HG03108 (cell line): ENCODE measurements around the gene GNB2.
"Not testable (repeated sequence)": the region's sequence is repeated elsewhere in the genome, so short reads cannot be mapped to it uniquely, and the experiment has no call there.

Source experiments
- ATAC-seq: cut with Tn5 transposase; IDR thresholded peaks from one replicate; pipeline ENCODE4 v1.9.1; 2021; ENCODE audit warnings: moderate library complexity; ENCODE audit not compliant: unreplicated experiment

GNB2 gene

DNA sequence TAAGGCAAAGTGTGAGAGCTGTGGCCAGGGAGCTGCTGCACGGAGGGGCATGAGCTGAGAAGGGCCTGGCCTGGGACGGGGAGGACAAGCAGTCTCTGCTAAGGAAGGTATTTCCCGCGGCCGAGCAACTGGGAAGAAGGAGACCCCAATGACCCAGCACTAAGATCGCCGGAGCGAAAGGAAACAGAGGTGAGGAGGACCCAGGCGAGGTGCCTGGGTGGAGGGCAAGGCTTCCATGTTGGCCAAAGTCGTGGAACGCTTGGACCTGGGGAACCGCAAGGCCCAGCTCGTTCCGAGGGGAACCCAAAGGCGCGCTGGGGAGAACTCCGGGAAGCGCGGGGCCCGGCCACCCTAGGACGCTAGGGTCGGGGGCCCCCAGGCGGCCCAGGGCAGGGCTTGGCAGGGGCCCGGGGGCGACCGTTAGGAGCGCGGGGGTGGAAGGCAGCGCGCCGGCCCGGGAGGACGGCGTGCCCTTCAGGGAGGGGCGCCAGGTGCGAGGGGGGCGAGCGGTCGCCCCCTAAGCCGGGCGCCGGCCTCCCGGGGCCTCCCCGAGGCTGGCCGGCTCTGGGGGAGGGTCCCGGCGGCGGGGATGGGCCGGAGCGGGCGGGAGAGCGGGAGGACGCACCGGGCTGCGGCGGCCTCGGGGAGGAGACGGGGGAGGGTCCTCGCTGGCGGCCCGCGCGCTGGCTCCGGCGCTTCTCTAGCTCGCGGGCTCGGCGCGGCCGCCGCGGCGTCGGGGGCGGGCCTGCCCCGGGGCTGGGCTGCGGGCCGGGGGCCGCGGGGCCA is 20.0 kb downstream of the GNB2 start:
- peak; percentile 25 for ATAC-seq

DNA sequence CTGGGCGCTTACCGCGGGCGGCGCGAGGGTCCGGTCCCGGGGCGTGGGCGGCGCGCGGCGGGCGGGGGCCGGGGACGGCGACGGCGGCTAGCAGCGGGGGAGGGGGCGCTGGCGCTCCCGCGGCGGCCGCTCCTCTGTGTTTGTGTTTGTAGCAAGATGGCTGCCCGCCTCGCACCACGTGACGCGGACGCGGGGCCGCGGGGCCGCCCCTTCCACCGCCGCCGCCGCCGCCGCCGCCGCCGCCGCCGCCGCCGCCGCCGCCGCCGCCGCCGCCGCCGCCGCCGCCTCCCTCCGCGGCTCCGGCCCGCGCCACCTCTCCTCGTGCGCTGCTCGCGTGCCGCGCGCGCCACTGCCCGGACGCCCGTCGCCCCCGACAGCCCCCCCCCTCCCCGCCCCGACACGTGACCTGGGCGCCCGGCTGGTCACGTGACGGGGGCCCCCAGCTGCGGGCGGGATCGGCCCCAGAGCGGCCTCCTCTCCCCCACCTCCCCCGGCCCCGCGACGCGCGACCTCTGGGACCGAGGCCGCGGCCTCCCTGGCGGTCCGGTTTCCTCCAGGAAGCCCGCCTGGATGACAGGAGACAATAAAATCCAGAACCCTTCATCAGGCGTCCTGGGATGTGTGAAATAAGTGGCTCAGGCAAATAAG is 20.7 kb downstream of the GNB2 start, which contains the start of gene GIGYF1:
TSS of gene GIGYF1 (minus strand) at position 153 of the 648 bp plus-strand sequence. CDS start 6,012 bp downstream, outside the sequence.
- peak; percentile 39 for ATAC-seq

DNA sequence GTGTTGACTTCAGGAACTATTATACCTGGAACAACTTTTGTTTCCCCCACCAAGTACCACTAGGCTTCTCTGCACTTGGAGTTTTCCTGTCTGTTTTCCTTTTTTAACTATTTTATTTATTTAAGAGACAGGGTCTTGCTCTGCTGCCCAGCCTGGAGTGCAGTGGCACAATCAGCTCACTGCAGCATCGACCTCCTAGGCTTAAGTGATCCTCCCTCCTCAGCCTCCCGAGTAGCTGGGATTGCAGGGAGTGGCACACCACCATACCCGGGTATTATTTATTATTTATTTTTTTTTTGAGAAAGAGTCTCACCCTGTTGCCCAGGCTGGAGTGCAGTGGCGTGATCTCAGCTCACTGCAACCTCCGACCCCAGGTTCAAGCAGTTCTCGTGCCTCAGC is 22.6 kb downstream of the GNB2 start:
- no peak for ATAC-seq

DNA sequence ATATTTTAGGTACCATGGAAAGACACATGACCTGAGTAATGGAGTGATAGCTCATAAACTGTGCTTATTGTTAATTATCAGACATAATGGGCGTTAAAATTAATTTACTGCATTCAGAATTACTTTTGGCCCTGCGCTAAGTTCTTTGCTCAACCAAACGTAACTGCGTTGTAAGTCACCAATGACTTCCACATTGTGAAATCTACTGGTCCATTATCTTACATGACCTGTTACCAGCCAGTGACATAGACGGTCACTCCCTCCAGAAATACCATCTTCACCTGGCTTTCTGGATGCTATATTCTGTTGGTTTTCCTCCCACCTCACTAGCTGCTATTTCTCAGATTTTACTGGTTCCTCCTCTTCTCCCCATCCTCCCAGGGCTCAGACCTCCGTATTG is 25.5 kb downstream of the GNB2 start:
- no peak for ATAC-seq

DNA sequence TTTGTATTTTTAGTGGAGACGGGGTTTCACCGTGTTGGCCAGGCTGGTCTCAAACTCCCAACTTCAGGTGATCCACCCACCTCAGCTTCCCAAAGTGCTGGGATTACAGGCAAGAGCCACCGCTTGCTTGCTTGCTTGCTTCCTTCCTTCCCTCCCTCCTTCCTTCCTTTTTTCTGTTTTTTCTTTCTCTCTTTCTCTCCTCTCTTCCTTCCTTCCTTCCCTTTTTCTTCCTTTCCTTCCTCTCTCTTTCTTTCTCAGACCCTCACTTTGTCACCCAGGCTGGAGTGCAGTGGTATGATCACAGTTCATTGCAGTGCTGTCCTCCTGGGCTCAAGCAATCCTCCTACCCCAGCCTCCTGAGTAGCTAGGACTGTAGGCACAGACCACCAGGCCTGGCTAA is 27.5 kb downstream of the GNB2 start:
- not testable (repeated sequence) for ATAC-seq

DNA sequence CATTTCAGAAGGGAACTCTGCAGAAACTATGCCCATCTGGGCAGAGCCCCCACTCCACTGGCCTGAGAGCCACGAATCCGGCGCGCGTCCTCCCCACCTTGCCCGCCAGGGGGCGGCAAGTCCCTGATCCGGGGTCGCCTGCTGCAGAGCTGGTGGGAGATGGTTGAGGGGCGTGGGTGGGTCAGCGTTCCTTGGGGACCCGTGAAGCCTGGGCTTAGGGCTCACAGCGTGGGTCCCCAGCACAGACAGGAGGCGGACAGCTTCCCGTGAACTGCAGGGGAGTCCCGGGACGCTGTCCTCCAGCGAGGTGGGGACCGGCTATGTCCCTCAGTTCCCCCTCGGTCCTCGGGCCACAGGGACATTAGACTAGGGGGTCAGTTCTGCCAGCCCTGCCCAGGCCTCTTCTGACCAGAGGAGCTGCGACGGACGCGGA is 31.8 kb downstream of the GNB2 start:
- ATAC-seq = peak; percentile 59

DNA sequence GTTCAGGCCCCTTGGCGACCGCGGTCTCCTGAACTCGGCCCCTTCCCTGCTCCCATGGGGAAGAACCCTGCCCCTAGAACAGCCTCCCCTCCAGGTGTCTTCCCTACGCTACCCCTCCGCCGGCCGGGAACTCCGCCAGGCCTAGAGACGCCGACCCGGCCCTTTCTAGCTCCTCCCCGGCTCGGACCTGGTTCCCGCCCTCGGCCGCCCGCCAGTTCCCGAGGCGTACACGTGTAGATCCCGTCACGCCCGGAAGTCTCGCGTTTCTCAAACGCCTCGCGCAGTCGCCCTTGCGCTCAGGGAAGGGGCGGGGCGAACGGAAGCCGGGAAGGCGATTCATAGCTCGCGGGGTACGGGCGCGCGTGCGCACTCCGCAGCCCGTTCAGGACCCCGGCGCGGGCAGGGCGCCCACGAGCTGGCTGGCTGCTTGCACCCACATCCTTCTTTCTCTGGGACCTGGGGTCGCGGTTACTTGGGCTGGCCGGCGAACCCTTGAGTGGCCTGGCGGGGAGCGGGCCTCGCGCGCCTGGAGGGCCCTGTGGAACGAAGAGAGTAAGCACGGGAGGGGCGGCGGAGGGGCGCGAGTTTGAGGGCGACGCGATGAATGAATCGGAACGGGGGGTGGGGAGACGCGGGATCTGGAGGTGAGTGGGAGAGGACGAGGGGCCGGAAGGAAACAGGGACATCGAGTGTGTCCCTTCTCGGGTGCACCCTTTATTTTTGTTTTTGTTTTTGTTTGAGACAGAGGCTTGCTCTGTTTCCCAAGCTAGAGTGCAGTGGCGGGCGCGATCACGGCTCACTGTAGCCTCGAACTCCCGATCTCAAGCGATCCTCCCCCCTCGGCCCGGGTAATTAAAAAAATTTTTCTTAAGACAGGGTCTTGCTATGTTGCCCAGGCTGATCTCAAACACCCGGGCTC is 32.5 kb downstream of the GNB2 start, which contains the start of gene POP7:
TSS of gene POP7 (plus strand) at position 369 of the 919 bp plus-strand sequence. CDS start 710 bp downstream, outside the sequence.
- ATAC-seq = peak; percentile 87

DNA sequence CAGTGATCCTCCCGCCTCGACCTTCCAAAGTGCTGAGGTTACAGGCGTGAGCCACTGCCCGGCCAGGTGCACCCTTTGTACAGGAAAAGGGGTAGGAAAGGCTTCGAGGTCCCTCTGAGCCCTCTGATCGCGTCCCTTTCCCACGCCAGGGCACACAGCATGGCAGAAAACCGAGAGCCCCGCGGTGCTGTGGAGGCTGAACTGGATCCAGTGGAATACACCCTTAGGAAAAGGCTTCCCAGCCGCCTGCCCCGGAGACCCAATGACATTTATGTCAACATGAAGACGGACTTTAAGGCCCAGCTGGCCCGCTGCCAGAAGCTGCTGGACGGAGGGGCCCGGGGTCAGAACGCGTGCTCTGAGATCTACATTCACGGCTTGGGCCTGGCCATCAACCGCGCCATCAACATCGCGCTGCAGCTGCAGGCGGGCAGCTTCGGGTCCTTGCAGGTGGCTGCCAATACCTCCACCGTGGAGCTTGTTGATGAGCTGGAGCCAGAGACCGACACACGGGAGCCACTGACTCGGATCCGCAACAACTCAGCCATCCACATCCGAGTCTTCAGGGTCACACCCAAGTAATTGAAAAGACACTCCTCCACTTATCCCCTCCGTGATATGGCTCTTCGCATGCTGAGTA is 33.3 kb downstream of the GNB2 start:
- ATAC-seq = no peak

DNA sequence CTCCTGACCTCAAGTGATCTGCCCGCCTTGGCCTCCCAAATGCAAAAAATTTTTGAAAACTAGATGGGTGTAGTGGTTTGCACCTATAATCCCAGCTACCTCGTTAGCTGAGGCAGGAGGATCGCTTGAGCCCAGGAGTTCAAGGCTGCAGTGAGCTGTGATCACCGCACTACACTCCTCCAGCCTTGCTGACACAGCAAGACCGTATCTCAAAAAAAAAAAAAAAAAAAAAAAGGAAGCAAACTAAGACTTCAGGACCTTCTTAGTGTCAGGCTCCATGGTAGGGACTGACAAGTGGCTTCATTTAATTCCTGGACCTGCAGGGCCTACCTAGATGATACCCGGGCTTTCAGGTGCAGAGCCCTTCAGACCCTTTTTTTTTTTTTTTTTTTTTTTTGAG is 34.9 kb downstream of the GNB2 start:
- ATAC-seq = no peak

DNA sequence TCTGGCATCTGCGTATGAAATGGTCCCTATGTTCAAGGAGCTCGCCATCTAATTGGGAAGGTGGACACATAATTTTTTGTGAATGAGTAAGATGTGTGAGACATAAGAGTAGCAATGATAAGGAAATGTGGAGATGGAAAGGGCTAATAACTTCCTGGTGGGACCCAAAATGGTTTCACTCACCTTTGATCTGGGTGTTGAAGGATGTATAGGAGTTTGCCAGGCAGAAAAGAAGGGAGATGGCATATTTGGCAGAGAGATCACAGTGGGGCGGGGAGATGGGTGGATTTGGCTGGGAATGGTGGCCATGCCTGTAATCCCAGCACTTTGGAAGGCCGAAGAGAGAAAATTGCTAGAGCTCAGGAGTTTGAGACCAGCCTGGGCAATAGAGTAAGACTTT is 36.9 kb downstream of the GNB2 start:
- no peak for ATAC-seq

DNA sequence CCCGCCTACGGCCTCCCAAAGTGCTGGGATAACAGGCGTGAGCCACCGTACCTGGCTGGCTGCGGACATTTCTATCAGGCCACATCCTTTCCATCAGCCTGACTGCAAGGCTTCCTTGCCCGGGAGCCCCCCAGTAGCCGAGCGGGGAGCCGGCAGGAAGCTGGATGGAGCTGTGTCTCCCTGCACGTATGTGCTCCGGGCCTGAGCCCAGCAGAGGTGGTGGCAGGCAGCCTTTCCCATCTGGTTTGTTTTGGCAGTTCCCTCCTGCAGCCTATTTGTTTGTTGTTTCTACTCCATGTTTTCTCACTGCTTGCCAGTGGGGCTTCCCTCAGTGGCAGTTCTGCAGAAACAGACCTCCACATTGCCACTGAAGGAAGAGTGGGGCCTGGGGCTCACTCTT is 37.8 kb downstream of the GNB2 start:
- ATAC-seq = no peak

DNA sequence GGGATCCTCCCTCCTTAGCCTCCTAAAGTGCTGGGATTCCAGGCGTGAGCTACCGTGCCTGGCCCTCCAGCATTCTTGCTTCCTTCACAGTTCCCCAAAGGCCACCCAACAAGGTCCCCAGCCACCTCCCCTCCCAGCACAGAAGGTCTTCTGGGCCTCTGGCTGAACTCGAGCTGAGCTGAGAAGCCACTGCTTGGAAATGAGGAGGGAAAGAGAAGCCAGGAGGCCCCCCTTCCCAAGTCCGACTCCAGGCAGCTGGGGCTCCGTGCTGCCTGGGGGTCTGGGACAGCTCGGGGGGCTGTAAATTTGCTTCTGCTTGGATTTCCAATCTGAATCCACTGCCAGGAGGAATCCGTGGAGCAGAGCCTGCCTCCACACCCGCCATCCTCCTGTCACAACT is 41.2 kb downstream of the GNB2 start:
- ATAC-seq = no peak

DNA sequence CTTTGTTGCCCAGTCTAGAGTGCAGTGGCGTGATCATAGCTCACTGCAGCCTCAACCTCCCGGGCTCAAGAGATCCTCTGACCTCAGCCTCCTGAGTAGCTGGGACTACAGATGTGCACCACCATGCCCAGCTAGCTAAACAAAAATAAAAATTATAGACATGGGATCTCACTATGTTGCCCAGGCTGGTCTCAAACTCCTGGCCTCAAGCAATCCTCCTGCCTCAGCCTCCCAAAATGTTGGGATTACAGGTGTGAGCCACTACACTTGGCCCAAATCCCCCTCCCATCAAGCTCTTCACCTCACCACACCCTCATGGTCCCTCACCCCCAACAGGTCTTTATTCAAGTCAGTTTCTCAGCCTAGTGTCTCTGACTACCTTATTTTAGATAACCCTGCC is 43.5 kb downstream of the GNB2 start:
- not testable (repeated sequence) for ATAC-seq

DNA sequence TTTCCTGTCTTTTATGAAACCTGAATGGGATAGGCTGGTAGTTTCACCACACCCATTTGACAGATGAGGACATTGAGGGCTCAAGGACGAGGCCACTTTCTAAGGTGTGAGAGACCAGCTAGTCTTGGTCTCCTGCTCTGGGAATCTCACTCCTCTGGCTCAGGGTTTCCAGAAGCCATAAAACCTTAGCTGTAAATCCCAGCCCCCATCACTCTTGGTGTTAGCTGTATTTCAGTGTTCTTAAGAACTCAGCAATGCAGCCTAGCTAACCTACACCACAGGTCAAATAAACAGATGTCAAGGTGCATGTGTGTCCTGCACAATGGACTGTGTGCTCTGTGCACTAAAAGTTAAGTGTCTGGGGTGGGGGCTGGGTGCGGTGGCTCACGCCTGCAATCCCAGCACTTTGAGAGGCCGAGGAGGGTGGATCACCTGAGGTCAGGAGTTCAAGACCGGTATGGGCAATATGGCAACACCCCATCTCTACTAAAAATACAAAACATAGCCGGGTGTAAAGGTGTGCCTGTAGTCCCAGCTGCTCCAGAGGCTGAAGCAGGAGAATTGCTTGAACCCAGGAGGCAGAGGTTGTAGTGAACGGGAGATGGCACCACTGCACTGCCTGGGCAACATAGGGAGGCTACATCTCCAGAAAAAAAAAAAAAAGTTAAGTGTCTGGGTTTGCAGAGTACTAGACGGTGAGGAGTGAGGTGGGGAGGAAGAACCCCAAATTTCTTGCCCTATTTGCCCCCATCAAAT is 46.2 kb downstream of the GNB2 start:
- ATAC-seq = no peak

DNA sequence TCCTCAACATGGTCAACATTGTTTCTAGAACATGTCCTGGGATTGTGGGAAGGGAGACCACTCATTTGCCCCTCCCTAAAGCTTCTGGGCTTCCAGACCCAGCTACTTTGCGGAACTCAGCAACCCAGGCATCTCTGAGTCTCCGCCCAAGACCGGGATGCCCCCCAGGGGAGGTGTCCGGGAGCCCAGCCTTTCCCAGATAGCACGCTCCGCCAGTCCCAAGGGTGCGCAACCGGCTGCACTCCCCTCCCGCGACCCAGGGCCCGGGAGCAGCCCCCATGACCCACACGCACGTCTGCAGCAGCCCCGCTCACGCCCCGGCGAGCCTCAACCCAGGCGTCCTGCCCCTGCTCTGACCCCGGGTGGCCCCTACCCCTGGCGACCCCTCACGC is 46.7 kb downstream of the GNB2 start, which contains the start of gene EPO:
TSS of gene EPO (plus strand) at position 190 of the 392 bp plus-strand sequence. CDS start 513 bp downstream, outside the sequence.
- no peak for ATAC-seq

DNA sequence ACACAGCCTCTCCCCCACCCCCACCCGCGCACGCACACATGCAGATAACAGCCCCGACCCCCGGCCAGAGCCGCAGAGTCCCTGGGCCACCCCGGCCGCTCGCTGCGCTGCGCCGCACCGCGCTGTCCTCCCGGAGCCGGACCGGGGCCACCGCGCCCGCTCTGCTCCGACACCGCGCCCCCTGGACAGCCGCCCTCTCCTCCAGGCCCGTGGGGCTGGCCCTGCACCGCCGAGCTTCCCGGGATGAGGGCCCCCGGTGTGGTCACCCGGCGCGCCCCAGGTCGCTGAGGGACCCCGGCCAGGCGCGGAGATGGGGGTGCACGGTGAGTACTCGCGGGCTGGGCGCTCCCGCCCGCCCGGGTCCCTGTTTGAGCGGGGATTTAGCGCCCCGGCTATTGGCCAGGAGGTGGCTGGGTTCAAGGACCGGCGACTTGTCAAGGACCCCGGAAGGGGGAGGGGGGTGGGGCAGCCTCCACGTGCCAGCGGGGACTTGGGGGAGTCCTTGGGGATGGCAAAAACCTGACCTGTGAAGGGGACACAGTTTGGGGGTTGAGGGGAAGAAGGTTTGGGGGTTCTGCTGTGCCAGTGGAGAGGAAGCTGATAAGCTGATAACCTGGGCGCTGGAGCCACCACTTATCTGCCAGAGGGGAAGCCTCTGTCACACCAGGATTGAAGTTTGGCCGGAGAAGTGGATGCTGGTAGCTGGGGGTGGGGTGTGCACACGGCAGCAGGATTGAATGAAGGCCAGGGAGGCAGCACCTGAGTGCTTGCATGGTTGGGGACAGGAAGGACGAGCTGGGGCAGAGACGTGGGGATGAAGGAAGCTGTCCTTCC is 47.3 kb downstream of the GNB2 start:
- ATAC-seq = no peak

DNA sequence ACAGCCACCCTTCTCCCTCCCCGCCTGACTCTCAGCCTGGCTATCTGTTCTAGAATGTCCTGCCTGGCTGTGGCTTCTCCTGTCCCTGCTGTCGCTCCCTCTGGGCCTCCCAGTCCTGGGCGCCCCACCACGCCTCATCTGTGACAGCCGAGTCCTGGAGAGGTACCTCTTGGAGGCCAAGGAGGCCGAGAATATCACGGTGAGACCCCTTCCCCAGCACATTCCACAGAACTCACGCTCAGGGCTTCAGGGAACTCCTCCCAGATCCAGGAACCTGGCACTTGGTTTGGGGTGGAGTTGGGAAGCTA is 47.9 kb downstream of the GNB2 start:
- no peak for ATAC-seq

DNA sequence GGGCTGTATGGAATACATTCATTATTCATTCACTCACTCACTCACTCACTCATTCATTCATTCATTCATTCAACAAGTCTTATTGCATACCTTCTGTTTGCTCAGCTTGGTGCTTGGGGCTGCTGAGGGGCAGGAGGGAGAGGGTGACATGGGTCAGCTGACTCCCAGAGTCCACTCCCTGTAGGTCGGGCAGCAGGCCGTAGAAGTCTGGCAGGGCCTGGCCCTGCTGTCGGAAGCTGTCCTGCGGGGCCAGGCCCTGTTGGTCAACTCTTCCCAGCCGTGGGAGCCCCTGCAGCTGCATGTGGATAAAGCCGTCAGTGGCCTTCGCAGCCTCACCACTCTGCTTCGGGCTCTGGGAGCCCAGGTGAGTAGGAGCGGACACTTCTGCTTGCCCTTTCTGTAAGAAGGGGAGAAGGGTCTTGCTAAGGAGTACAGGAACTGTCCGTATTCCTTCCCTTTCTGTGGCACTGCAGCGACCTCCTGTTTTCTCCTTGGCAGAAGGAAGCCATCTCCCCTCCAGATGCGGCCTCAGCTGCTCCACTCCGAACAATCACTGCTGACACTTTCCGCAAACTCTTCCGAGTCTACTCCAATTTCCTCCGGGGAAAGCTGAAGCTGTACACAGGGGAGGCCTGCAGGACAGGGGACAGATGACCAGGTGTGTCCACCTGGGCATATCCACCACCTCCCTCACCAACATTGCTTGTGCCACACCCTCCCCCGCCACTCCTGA is 49.1 kb downstream of the GNB2 start:
- ATAC-seq = no peak
